HepG2 (cell line): Measurements from ENCODE around the gene GHR. TPM values are rescaled to one million over a fixed set of nuclear protein-coding genes. Genes with fewer than 3 reads are reported as not detected.

Source experiments
- ATAC-seq: fragments of 200-7000 bp; cut with Tn5 transposase; 3 replicates; pipeline ENCODE4 v1.9.1; 2020; ENCODE audit warnings: mild to moderate bottlenecking, moderate library complexity
- BruUV-seq: library from RNA; stranded (reverse); fragments of 400-500 nt; replicated peaks from 2 replicates; lab custom pipeline; 2021; lab: Mats Ljungman, UMichigan
- CTCF ChIA-PET: fragments of 300-600 bp; formaldehyde crosslinking; extraction: SDS; loops from one replicate; lab custom pipeline; 2021; ENCODE audit warnings: low total read pairs, inconsistent platforms, low intra/inter-chr PET ratio; lab: Yijun Ruan, JAX
- POLR2A ChIA-PET: fragments of 350-600 bp; sonication (Branson Sonifier 250); formaldehyde crosslinking; loops from one replicate; lab custom pipeline; 2020; ENCODE audit warnings: antibody characterized with exemption, inconsistent platforms; lab: Yijun Ruan, JAX
- DNase-seq: peaks from one replicate; pipeline ENCODE4 v3.0.0-alpha.2; 2015; ENCODE audit warnings: low spot score
- FAIRE-seq: peaks from 3 replicates; lab custom pipeline; 2011; peaks lifted over from hg19 to GRCh38; lab: Jason Lieb, UNC
- H2AFZ ChIP-seq: one replicate; pipeline ENCODE4 v1.6.1; 2011; ENCODE audit warnings: low read length, inconsistent platforms
- H3K27ac ChIP-seq: fragments of 300-600 bp; 3 replicates; pipeline ENCODE4 v1.8.0; 2011; ENCODE audit warnings: mixed run types, mild to moderate bottlenecking, mixed read lengths, low read length, inconsistent platforms; ENCODE audit not compliant: insufficient read depth; ENCODE audit errors: extremely low read length
- H3K27me3 ChIP-seq, 2 experiments: fragments of 200-600 bp in 1 of 2; 2 replicates in 1 of 2; 3 replicates in 1 of 2; pipeline versions ENCODE4 v1.6.0 to v1.8.0; 2011; ENCODE audit warnings: low read length in 2 of 2, mild to moderate bottlenecking in 2 of 2, moderate library complexity in 2 of 2, inconsistent platforms in 1 of 2; ENCODE audit not compliant: insufficient read depth in 2 of 2, control insufficient read depth in 1 of 2
- H3K36me3 ChIP-seq, 2 experiments: fragments of 200-600 bp in 1 of 2; replicated peaks in 1 of 2; 2 replicates in 1 of 2; 3 replicates in 1 of 2; pipeline versions ENCODE4 v1.5.1 to v1.8.0; 2011; ENCODE audit warnings: low read length in 2 of 2, inconsistent platforms in 1 of 2; ENCODE audit not compliant: insufficient read depth in 2 of 2, control insufficient read depth in 1 of 2
- H3K4me1 ChIP-seq: 2 replicates; pipeline ENCODE4 v1.5.1; 2012; ENCODE audit warnings: low read length, inconsistent platforms; ENCODE audit not compliant: insufficient read depth
- H3K4me2 ChIP-seq: 2 replicates; pipeline ENCODE4 v1.6.0; 2011; ENCODE audit warnings: low read depth, low read length, inconsistent platforms
- H3K4me3 ChIP-seq, 3 experiments: fragments of 200-600 bp in 1 of 3; sonication (generic), shearing (Covaris generic) in 1 of 3; replicated peaks in 1 of 3; 2 replicates each; pipeline ENCODE4 v1.5.1; 2011 to 2016; ENCODE audit warnings: low read length in 3 of 3, inconsistent platforms in 2 of 3, low read depth in 2 of 3, mild to moderate bottlenecking in 2 of 3, control low read depth in 1 of 3, mixed read lengths in 1 of 3; ENCODE audit not compliant: insufficient read depth in 1 of 3
- H3K79me2 ChIP-seq: one replicate; pipeline ENCODE4 v1.6.1; 2011; ENCODE audit warnings: low read length, inconsistent platforms; ENCODE audit not compliant: insufficient read depth
- H3K9ac ChIP-seq: 2 replicates; pipeline ENCODE4 v1.6.0; 2011; ENCODE audit warnings: mild to moderate bottlenecking, low read depth, low read length, inconsistent platforms; ENCODE audit not compliant: insufficient read depth
- H3K9me3 ChIP-seq: 2 replicates; pipeline ENCODE4 v1.5.1; 2012; ENCODE audit warnings: mild to moderate bottlenecking, low read length
- H4K20me1 ChIP-seq: 2 replicates; pipeline ENCODE4 v1.6.0; 2011; ENCODE audit warnings: inconsistent platforms, mild to moderate bottlenecking, low read length, moderate library complexity; ENCODE audit not compliant: insufficient read depth
- AKNA ChIP-seq: sonication (generic); formaldehyde crosslinking; IDR thresholded peaks from 2 replicates; pipeline ENCODE4 v1.4.0; 2020; ENCODE audit warnings: missing genetic modification reagents, borderline replicate concordance
- DZIP1 ChIP-seq: sonication (generic); formaldehyde crosslinking; IDR thresholded peaks from 2 replicates; pipeline ENCODE4 v1.5.0; 2020; ENCODE audit warnings: mild to moderate bottlenecking, missing genetic modification reagents
- FOSL1 ChIP-seq: sonication (generic); formaldehyde crosslinking; IDR thresholded peaks from 2 replicates; pipeline ENCODE4 v1.9.0; 2021; ENCODE audit warnings: missing genetic modification reagents, borderline replicate concordance
- HNF1B ChIP-seq: sonication (generic); formaldehyde crosslinking; IDR thresholded peaks from 2 replicates; pipeline ENCODE4 v1.5.1; 2020; ENCODE audit warnings: mild to moderate bottlenecking, moderate library complexity, missing genetic modification reagents
- MATR3 ChIP-seq: sonication (generic); formaldehyde crosslinking; IDR thresholded peaks from 2 replicates; pipeline ENCODE4 v1.4.0; 2020; ENCODE audit warnings: missing genetic modification reagents
- PAX8 ChIP-seq: sonication (generic); formaldehyde crosslinking; IDR thresholded peaks from 2 replicates; pipeline ENCODE4 v1.8.0; 2022; ENCODE audit warnings: mild to moderate bottlenecking, missing genetic modification reagents, borderline replicate concordance
- PCBP1 ChIP-seq: fragments of 200-400 bp; formaldehyde crosslinking; IDR thresholded peaks from 2 replicates; pipeline ENCODE4 v1.6.1; 2017; ENCODE audit warnings: mild to moderate bottlenecking, low read depth, low read length, borderline replicate concordance
- RFX1 ChIP-seq: fragments of 450-650 bp; IDR thresholded peaks from 2 replicates; pipeline ENCODE4 v1.6.1; 2017
- RXRB ChIP-seq: IDR thresholded peaks from 2 replicates; pipeline ENCODE4 v1.6.1; 2016; ENCODE audit warnings: borderline replicate concordance, missing genetic modification reagents, missing compliant biosample characterization
- SETDB1 ChIP-seq: sonication (generic); formaldehyde crosslinking; IDR thresholded peaks from 2 replicates; pipeline ENCODE4 v1.5.1; 2020; ENCODE audit warnings: missing genetic modification reagents, mild to moderate bottlenecking, borderline replicate concordance
- SUZ12 ChIP-seq: fragments of 150-350 bp; IDR thresholded peaks from 2 replicates; pipeline ENCODE4 v1.6.1; 2014; ENCODE audit warnings: low read depth, low read length
- TBL1XR1 ChIP-seq: fragments of 150-350 bp; IDR thresholded peaks from 2 replicates; pipeline ENCODE4 v1.6.1; 2014; ENCODE audit warnings: borderline replicate concordance, low read length; ENCODE audit not compliant: partially characterized antibody
- ZNF614 ChIP-seq: IDR thresholded peaks from 2 replicates; pipeline ENCODE4 v1.6.1; 2018; ENCODE audit warnings: missing biosample characterization, missing genetic modification reagents, inconsistent platforms, borderline replicate concordance
- ZNF660 ChIP-seq: sonication (generic); formaldehyde crosslinking; IDR thresholded peaks from 2 replicates; pipeline ENCODE4 v1.5.1; 2020; ENCODE audit warnings: mild to moderate bottlenecking, low read depth, missing genetic modification reagents, borderline replicate concordance
- WGBS: methylation state at CpG from one replicate; pipeline ENCODE4 v1.1.6; 2017; ENCODE audit warnings: low lambda C conversion rate; 5-methylcytosine and 5-hydroxymethylcytosine counted together
- in situ Hi-C: cut with HindIII; loops from 2 replicates; pipeline ENCODE4 v1.10.0; 2017; ENCODE audit warnings: low pct_unique_long_range_greater_than_20kb; ENCODE audit not compliant: extremely low pct_ligation_motif_present
- intact Hi-C: fragments of 100-400 bp; cut with micrococcal nuclease; formaldehyde crosslinking; loops from one replicate; pipeline ENCODE4 v1.10.0; 2022; ENCODE audit not compliant: unreplicated experiment
- polyA plus RNA-seq, 8 experiments: library from polyadenylated mRNA; depleted of rRNA in 3 of 8; stranded (reverse) in 7 of 8; unstranded in 1 of 8; fragments of >200 nt; fragmentation: Illumina TruSeq in 4 of 8; extraction: Trizol in 4 of 8; gene quantifications; 2 replicates each; pipeline versions ENCODE4 v1.2.1 to v1.2.3, GENCODE V29; 2011 to 2016; ENCODE audit warnings: low read depth in 4 of 8, missing spikeins in 1 of 8, mixed read lengths in 1 of 8; ENCODE audit not compliant: insufficient read depth in 1 of 8
- total RNA-seq, 5 experiments: library from RNA; depleted of rRNA; stranded (reverse); fragments of >200 nt; fragmentation: Illumina TruSeq; extraction: Trizol; gene quantifications; 2 replicates each; pipeline ENCODE4 v1.2.3, GENCODE V29; 2016; ENCODE audit warnings: low read depth in 1 of 5
- TF ChIP-seq, protein P1 (sequence below): sonication (generic); formaldehyde crosslinking; IDR thresholded peaks from 2 replicates; pipeline ENCODE4 v1.8.1; 2023; ENCODE audit warnings: mild to moderate bottlenecking, missing genetic modification reagents, borderline replicate concordance

Gene GHR
- total and polyA plus RNA-seq, 2 of the 13 experiments (the other 11 are each of a cell fraction or from before 2014, with no cell fraction given): 0.07 TPM; not detected in 1

GRCh38 chr5:42400474-42400873, 22.8 kb upstream of the GHR start (continued):
- TF ChIP-seq AKNA (no peak), MATR3 (CRISPR knock-in tag) (no peak)
- TF ChIP-seq, all 625 proteins: peak for 2

- no peaks in the 10 kb centered on the region for H3K4me1 ChIP-seq
- ChIA-PET POLR2A (no interaction called here), CTCF (no interaction called here)
- H3K27ac ChIP-seq: no peak overlapping the region
- DNase-seq: no peak
- ATAC-seq: no peak
- H3K9ac ChIP-seq: no peak overlapping the region
- no peak for FAIRE-seq
- no peaks in the 10 kb centered on the region for H3K36me3 ChIP-seq
- H3K79me2 ChIP-seq: no peaks in the 10 kb centered on the region
- no peaks in the 10 kb centered on the region for H3K9me3 ChIP-seq
- H2AFZ ChIP-seq: no peak overlapping the region
- in situ Hi-C loops (no loop called here), intact Hi-C loops (no loop called here)
- WGBS: 0% methylated on average over 2 of the region's 2 CpGs
- H3K4me2 ChIP-seq: no peak overlapping the region
- no peak overlapping the region for H3K4me3 ChIP-seq
- no peaks in the 10 kb centered on the region; a peak in 1 of 5 replicates for H3K27me3 ChIP-seq
- H4K20me1 ChIP-seq: no peaks in the 10 kb centered on the region
- BruUV-seq: no TSS peak
- no peak for TF ChIP-seq SETDB1 (CRISPR knock-in tag)
- TF ChIP-seq HNF1B (CRISPR knock-in tag): no peak
- TF ChIP-seq, protein P1, sequence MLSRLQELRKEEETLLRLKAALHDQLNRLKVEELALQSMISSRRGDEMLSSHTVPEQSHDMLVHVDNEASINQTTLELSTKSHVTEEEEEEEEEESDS (CRISPR knock-in tag): no peak
- TF ChIP-seq DZIP1 (CRISPR knock-in tag): no peak
- no peak for TF ChIP-seq FOSL1 (CRISPR knock-in tag)
- no peak for TF ChIP-seq ZNF660
- TF ChIP-seq TBL1XR1: no peak
- TF ChIP-seq RFX1: no peak
- no peak for TF ChIP-seq ZNF614
- TF ChIP-seq SUZ12: no peak
- no peak for TF ChIP-seq PCBP1
- TF ChIP-seq RXRB (CRISPR knock-in tag): no peak
- no peak for TF ChIP-seq PAX8 (CRISPR knock-in tag)
Observed at GRCh38 chr5:42403236-42403635, 20.0 kb upstream of the GHR start.
